Measurements from ENCODE around the gene PMVK.

The PMVK gene

GRCh38 chr1:154972517-154973343 lies 36.2 kb upstream of the PMVK start:
- no peak for DNase-seq (ENCODE audit: insufficient read length)
- FAIRE-seq = no peak
- TF ChIP-seq POLR2A (IDR thresholded peaks at IDR 0.05; ENCODE audit: low read depth, low read length) (no peak), TAF1 (IDR thresholded peaks at IDR 0.05; ENCODE audit: borderline replicate concordance, low read depth, low read length) (no peak), POLR2AphosphoS5 (IDR thresholded peaks at IDR 0.05; ENCODE audit: low read depth, low read length) (no peak)

GRCh38 chr1:154972213-154972516 lies 35.6 kb upstream of the PMVK start:
- FAIRE-seq (no peak), DNase-seq (ENCODE audit: insufficient read length) (no peak)
- TF ChIP-seq POLR2A (IDR thresholded peaks at IDR 0.05; ENCODE audit: low read depth, low read length) (no peak), TAF1 (IDR thresholded peaks at IDR 0.05; ENCODE audit: borderline replicate concordance, low read depth, low read length) (no peak), POLR2AphosphoS5 (IDR thresholded peaks at IDR 0.05; ENCODE audit: low read depth, low read length) (no peak)

- no peak for TF ChIP-seq POLR2A (IDR thresholded peaks at IDR 0.05; ENCODE audit: low read depth, low read length)
- no peak for TF ChIP-seq TAF1 (IDR thresholded peaks at IDR 0.05; ENCODE audit: borderline replicate concordance, low read depth, low read length)
- no peak for TF ChIP-seq POLR2AphosphoS5 (IDR thresholded peaks at IDR 0.05; ENCODE audit: low read depth, low read length)
- no peak for FAIRE-seq
- no peak for DNase-seq (ENCODE audit: insufficient read length)
These were observed 35.0 kb upstream of the PMVK start for GRCh38 chr1:154971341-154971998.

- peak; percentile 76 for DNase-seq (ENCODE audit: insufficient read length)
- FAIRE-seq = no peak
- peak; percentile 26; the same call in 1 of the 2 replicates for TF ChIP-seq POLR2A (IDR thresholded peaks at IDR 0.05; ENCODE audit: low read depth, low read length)
- TF ChIP-seq POLR2AphosphoS5 (IDR thresholded peaks at IDR 0.05; ENCODE audit: low read depth, low read length) = peak; percentile 44; the same call in 1 of the 2 replicates
- no peak for TF ChIP-seq TAF1 (IDR thresholded peaks at IDR 0.05; ENCODE audit: borderline replicate concordance, low read depth, low read length)
These were observed 34.3 kb upstream of the PMVK start, which contains the start of gene SHC1 for GRCh38 chr1:154970631-154971340. Gene SHC1, minus strand, starts transcription at chr1:154970747. Its CDS starts 221 bp downstream, at chr1:154970526.

- TF ChIP-seq POLR2A (IDR thresholded peaks at IDR 0.05; ENCODE audit: low read depth, low read length) (no peak), TAF1 (IDR thresholded peaks at IDR 0.05; ENCODE audit: borderline replicate concordance, low read depth, low read length) (no peak), POLR2AphosphoS5 (IDR thresholded peaks at IDR 0.05; ENCODE audit: low read depth, low read length) (no peak)
- FAIRE-seq = no peak
- DNase-seq (ENCODE audit: insufficient read length) = no peak
These were observed 33.4 kb upstream of the PMVK start for GRCh38 chr1:154969860-154970452.

GRCh38 chr1:154969246-154969645 lies 32.7 kb upstream of the PMVK start:
- no peak for FAIRE-seq
- no peak for DNase-seq (ENCODE audit: insufficient read length)
- TF ChIP-seq POLR2AphosphoS5 (IDR thresholded peaks at IDR 0.05; ENCODE audit: low read depth, low read length) (no peak), POLR2A (IDR thresholded peaks at IDR 0.05; ENCODE audit: low read depth, low read length) (no peak), TAF1 (IDR thresholded peaks at IDR 0.05; ENCODE audit: borderline replicate concordance, low read depth, low read length) (no peak)

GRCh38 chr1:154968731-154969130 lies 32.2 kb upstream of the PMVK start:
- no peak for DNase-seq (ENCODE audit: insufficient read length)
- TF ChIP-seq TAF1 (IDR thresholded peaks at IDR 0.05; ENCODE audit: borderline replicate concordance, low read depth, low read length) (no peak), POLR2AphosphoS5 (IDR thresholded peaks at IDR 0.05; ENCODE audit: low read depth, low read length) (no peak), POLR2A (IDR thresholded peaks at IDR 0.05; ENCODE audit: low read depth, low read length) (no peak)
- no peak for FAIRE-seq

- no peak for DNase-seq (ENCODE audit: insufficient read length)
These were observed 30.9 kb upstream of the PMVK start for GRCh38 chr1:154967331-154967950.

GRCh38 chr1:154966111-154966510 lies 29.6 kb upstream of the PMVK start:
- TF ChIP-seq POLR2AphosphoS5 (IDR thresholded peaks at IDR 0.05; ENCODE audit: low read depth, low read length) (no peak), POLR2A (IDR thresholded peaks at IDR 0.05; ENCODE audit: low read depth, low read length) (no peak), TAF1 (IDR thresholded peaks at IDR 0.05; ENCODE audit: borderline replicate concordance, low read depth, low read length) (no peak)
- FAIRE-seq = no peak
- no peak for DNase-seq (ENCODE audit: insufficient read length)

More at GRCh38 chr1:154967331-154967950, 30.9 kb upstream of the PMVK start:
- no peak for TF ChIP-seq TAF1 (IDR thresholded peaks at IDR 0.05; ENCODE audit: borderline replicate concordance, low read depth, low read length)
- TF ChIP-seq POLR2A (IDR thresholded peaks at IDR 0.05; ENCODE audit: low read depth, low read length) = no peak
- TF ChIP-seq POLR2AphosphoS5 (IDR thresholded peaks at IDR 0.05; ENCODE audit: low read depth, low read length) = no peak
- no peak for FAIRE-seq

GRCh38 chr1:154964359-154964758 lies 27.8 kb upstream of the PMVK start:
- DNase-seq (ENCODE audit: insufficient read length) (no peak), FAIRE-seq (no peak)
- TF ChIP-seq TAF1 (IDR thresholded peaks at IDR 0.05; ENCODE audit: borderline replicate concordance, low read depth, low read length) (no peak), POLR2AphosphoS5 (IDR thresholded peaks at IDR 0.05; ENCODE audit: low read depth, low read length) (no peak), POLR2A (IDR thresholded peaks at IDR 0.05; ENCODE audit: low read depth, low read length) (no peak)
